ENCODE results near the gene OR4C46.

DNA sequence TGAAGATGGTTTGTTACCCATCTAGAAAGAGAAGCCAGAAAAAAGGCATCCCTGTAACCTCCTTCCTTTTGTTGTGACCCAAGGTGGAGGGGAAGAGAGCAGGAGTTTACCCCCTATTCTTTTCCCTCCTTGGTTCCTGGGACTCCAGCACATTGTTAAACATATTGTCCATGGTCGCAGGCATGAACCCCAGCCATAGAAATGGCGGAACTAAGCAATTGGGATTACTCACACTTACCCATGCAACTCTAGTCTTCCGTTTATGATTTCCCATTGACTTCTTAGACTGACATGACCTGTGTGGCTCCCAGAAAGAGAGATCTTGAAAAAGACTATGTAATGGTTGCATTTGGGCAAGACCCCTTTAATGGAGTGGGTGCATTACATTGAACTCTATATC lies 45.4 kb downstream of the OR4C46 start:
- TF ChIP-seq, protein P1, sequence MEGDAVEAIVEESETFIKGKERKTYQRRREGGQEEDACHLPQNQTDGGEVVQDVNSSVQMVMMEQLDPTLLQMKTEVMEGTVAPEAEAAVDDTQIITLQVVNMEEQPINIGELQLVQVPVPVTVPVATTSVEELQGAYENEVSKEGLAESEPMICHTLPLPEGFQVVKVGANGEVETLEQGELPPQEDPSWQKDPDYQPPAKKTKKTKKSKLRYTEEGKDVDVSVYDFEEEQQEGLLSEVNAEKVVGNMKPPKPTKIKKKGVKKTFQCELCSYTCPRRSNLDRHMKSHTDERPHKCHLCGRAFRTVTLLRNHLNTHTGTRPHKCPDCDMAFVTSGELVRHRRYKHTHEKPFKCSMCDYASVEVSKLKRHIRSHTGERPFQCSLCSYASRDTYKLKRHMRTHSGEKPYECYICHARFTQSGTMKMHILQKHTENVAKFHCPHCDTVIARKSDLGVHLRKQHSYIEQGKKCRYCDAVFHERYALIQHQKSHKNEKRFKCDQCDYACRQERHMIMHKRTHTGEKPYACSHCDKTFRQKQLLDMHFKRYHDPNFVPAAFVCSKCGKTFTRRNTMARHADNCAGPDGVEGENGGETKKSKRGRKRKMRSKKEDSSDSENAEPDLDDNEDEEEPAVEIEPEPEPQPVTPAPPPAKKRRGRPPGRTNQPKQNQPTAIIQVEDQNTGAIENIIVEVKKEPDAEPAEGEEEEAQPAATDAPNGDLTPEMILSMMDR (IDR thresholded peaks at IDR 0.05): no peak
- TF ChIP-seq POLR2AphosphoS5 (IDR thresholded peaks at IDR 0.05; ENCODE audit: low read depth, low read length) (no peak), SIN3A (IDR thresholded peaks at IDR 0.05; ENCODE audit: borderline replicate concordance, insufficient read depth, low read depth, low read length) (no peak)
- TF ChIP-seq, protein P2, sequence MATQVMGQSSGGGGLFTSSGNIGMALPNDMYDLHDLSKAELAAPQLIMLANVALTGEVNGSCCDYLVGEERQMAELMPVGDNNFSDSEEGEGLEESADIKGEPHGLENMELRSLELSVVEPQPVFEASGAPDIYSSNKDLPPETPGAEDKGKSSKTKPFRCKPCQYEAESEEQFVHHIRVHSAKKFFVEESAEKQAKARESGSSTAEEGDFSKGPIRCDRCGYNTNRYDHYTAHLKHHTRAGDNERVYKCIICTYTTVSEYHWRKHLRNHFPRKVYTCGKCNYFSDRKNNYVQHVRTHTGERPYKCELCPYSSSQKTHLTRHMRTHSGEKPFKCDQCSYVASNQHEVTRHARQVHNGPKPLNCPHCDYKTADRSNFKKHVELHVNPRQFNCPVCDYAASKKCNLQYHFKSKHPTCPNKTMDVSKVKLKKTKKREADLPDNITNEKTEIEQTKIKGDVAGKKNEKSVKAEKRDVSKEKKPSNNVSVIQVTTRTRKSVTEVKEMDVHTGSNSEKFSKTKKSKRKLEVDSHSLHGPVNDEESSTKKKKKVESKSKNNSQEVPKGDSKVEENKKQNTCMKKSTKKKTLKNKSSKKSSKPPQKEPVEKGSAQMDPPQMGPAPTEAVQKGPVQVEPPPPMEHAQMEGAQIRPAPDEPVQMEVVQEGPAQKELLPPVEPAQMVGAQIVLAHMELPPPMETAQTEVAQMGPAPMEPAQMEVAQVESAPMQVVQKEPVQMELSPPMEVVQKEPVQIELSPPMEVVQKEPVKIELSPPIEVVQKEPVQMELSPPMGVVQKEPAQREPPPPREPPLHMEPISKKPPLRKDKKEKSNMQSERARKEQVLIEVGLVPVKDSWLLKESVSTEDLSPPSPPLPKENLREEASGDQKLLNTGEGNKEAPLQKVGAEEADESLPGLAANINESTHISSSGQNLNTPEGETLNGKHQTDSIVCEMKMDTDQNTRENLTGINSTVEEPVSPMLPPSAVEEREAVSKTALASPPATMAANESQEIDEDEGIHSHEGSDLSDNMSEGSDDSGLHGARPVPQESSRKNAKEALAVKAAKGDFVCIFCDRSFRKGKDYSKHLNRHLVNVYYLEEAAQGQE (IDR thresholded peaks at IDR 0.05; ENCODE audit: insufficient read depth in 1 of 2, low read depth in 2 of 2, low read length in 1 of 2): no peak
